GM12865 (cell line): Measurements from ENCODE around the gene FAM174C.

Experiments
- DNase-seq: peaks from one replicate; pipeline ENCODE4 v3.0.0; 2010; ENCODE audit warnings: low read depth
- H3K4me3 ChIP-seq: 2 replicates; pipeline ENCODE4 v1.5.1; 2011; ENCODE audit warnings: mild to moderate bottlenecking, low read depth, low read length, control low read depth
- TF ChIP-seq, protein P1 (sequence below): IDR thresholded peaks from 2 replicates; pipeline ENCODE4 v1.5.1; 2011; ENCODE audit warnings: low read length, control low read depth, low read depth, inconsistent platforms; ENCODE audit not compliant: insufficient read depth; ENCODE audit errors: missing control alignments

FAM174C gene

DNA sequence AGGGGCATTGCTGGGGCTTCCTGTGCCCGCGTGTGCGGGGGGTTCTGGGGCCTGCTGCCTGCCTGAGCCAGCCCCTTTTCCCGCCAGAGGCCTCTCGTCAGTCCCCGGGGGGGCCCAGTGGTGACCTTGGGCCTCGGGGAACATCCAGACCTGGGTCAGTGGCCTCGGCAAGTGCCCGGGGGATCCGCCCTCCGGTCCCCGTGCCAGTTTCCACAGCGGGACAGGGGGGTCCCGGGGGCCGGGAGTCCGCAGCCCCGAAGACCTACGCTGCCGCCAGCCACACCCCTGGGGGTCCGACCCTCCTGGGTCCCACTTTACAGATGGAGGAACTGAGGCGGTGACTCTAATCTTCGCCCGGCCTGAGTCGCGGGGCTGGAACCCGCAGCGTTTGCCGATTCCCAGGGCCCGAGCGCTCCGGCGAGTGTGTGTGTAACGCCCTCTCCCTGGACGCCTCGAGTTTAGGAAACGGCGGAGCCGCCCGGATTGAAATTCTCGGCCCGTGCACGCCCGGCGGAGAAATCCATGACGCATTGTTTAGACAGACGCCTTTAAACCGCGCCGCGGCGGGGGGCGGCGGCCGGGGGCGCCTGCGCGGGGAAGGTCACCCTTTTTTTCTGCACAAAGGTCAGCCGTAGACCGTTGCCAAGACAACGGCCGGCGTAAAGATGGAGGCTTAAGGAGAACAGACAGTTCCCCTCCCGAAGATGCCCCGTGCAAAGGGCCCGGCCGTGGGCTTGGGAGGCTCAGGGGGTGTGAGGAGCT, 49.7 kb downstream of the FAM174C start:
- TF ChIP-seq, protein P1, sequence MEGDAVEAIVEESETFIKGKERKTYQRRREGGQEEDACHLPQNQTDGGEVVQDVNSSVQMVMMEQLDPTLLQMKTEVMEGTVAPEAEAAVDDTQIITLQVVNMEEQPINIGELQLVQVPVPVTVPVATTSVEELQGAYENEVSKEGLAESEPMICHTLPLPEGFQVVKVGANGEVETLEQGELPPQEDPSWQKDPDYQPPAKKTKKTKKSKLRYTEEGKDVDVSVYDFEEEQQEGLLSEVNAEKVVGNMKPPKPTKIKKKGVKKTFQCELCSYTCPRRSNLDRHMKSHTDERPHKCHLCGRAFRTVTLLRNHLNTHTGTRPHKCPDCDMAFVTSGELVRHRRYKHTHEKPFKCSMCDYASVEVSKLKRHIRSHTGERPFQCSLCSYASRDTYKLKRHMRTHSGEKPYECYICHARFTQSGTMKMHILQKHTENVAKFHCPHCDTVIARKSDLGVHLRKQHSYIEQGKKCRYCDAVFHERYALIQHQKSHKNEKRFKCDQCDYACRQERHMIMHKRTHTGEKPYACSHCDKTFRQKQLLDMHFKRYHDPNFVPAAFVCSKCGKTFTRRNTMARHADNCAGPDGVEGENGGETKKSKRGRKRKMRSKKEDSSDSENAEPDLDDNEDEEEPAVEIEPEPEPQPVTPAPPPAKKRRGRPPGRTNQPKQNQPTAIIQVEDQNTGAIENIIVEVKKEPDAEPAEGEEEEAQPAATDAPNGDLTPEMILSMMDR: no peak
- H3K4me3 ChIP-seq: no peak overlapping the region
- no peak for DNase-seq

DNA sequence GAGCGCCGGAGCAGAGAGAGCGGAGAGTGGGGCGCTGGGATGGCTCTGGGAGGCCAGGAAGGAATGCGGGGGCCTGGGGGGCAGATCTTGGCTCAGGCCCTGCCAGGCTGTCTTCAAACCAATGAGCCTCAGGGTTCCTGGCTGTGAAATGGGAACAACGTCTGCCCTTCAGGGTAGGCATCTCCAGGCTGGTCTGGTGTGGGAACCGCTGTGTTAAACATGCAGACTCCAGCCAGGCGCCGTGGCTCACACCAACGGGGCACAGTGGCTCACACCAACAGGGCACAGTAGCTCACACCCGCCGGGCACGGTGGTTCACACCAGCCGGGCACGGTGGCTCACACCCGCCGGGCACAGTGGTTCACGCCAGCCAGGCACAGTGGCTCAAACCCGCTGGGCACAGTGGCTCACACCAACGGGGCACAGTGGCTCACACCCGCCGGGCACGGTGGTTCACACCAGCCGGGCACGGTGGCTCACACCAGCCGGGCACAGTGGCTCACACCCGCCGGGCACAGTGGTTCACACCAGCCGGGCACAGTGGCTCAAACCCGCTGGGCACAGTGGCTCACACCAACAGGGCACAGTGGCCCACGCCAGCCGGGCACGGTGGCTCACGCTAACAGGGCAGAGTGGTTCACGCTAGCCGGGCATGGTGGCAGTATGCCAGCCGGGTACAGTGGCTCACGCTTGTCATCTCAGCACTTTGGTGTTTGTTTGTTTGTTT, 50.4 kb downstream of the FAM174C start:
- no peak for DNase-seq
- TF ChIP-seq, protein P1: no peak
- H3K4me3 ChIP-seq: no peak overlapping the region

DNA sequence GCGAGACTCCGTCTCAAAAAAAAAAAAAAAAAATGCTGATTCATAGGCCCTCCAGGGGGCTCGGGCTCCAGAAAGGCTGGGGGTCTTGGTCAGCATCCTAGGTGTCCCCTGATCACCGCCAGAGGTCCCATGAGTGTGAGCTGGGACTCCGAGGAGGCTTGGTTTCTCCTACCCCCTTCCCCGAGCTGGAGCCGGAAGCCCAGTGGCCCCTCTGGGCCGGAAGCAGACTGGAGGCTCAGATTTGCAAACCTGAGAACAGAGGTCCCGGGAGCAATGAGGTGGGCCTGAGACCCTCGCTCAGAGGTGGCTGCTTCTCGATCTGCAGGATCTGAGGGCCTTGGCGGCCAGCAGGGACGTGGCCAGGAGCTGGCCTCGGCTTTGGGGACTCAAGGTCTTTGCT, 51.8 kb downstream of the FAM174C start:
- TF ChIP-seq, protein P1: no peak
- H3K4me3 ChIP-seq: no peak overlapping the region
- DNase-seq: no peak
